Endothelial cell of umbilical vein (primary cell): ENCODE data around the gene OTUD7B. TPM values are rescaled to one million over a fixed set of nuclear protein-coding genes. Genes with fewer than 3 reads are reported as not detected.

Source experiments
- BruUV-seq: library from RNA; stranded (reverse); fragments of 400-500 nt; replicated peaks from 2 replicates; lab custom pipeline; 2021; lab: Mats Ljungman, UMichigan
- CTCF ChIA-PET: fragments of 300-600, 350-600 bp; sonication (Branson Sonifier 250); formaldehyde crosslinking; loops from one replicate; lab custom pipeline; 2021; ENCODE audit warnings: antibody characterized with exemption, inconsistent platforms; lab: Charles Lee
- POLR2A ChIA-PET: fragments of 300-600, 350-600 bp; sonication (Branson Sonifier 250); formaldehyde crosslinking; loops from one replicate; lab custom pipeline; 2021; ENCODE audit warnings: antibody characterized with exemption, inconsistent platforms; lab: Charles Lee
- DNase-seq: peaks from one replicate; pipeline ENCODE4 v3.0.0-alpha.2; 2011; ENCODE audit warnings: low read depth, low spot score
- FAIRE-seq: peaks from 2 replicates; lab custom pipeline; 2011; peaks lifted over from hg19 to GRCh38; lab: Jason Lieb, UNC
- H2AFZ ChIP-seq: 2 replicates; pipeline ENCODE4 v1.6.0; 2012; ENCODE audit warnings: low read depth, low read length, control low read depth, inconsistent platforms
- H3K27ac ChIP-seq: 2 replicates; pipeline ENCODE4 v1.5.1; 2011; ENCODE audit warnings: low read depth, mild to moderate bottlenecking, control low read depth, low read length, moderate library complexity; ENCODE audit not compliant: insufficient read depth
- H3K27me3 ChIP-seq, 2 experiments: 2 replicates each; pipeline versions ENCODE4 v1.6.0 to v1.6.1; 2011; ENCODE audit warnings: low read length in 2 of 2, mixed read lengths in 1 of 2; ENCODE audit not compliant: control insufficient read depth in 2 of 2, insufficient read depth in 2 of 2
- H3K36me3 ChIP-seq, 2 experiments: 2 replicates in 1 of 2; 3 replicates in 1 of 2; pipeline ENCODE4 v1.5.1; 2011; ENCODE audit warnings: low read length in 2 of 2, mild to moderate bottlenecking in 1 of 2, moderate library complexity in 1 of 2; ENCODE audit not compliant: control insufficient read depth in 2 of 2, insufficient read depth in 2 of 2; ENCODE audit errors: extremely low read depth in 1 of 2
- H3K4me1 ChIP-seq: 3 replicates; pipeline ENCODE4 v1.5.1; 2011; ENCODE audit warnings: mild to moderate bottlenecking, low read length; ENCODE audit not compliant: control insufficient read depth, insufficient read depth; ENCODE audit errors: extremely low read depth
- H3K4me2 ChIP-seq: 2 replicates; pipeline ENCODE4 v1.6.1; 2011; ENCODE audit warnings: low read length, control low read depth, mixed read lengths; ENCODE audit not compliant: insufficient read depth
- H3K4me3 ChIP-seq, 3 experiments: fragments of 200-600 bp in 1 of 3; sonication (generic), shearing (Covaris generic) in 1 of 3; replicated peaks in 1 of 3; 2 replicates each; pipeline ENCODE4 v1.5.1; 2011 to 2016; ENCODE audit warnings: control low read depth in 3 of 3, low read length in 3 of 3, mild to moderate bottlenecking in 2 of 3, inconsistent platforms in 1 of 3, low read depth in 1 of 3, moderate library complexity in 1 of 3; ENCODE audit not compliant: insufficient read depth in 1 of 3
- H3K79me2 ChIP-seq: 2 replicates; pipeline ENCODE4 v1.6.0; 2012; ENCODE audit warnings: low read length, inconsistent platforms; ENCODE audit not compliant: control insufficient read depth, insufficient read depth
- H3K9ac ChIP-seq: replicated peaks from 2 replicates; pipeline ENCODE3; 2011; ENCODE audit warnings: low read length, control low read depth; ENCODE audit not compliant: insufficient read depth; ENCODE audit errors: extremely low read depth
- H3K9me1 ChIP-seq: replicated peaks from 3 replicates; pipeline ENCODE4 v1.6.0; 2011; ENCODE audit warnings: mild to moderate bottlenecking, low read length; ENCODE audit not compliant: control insufficient read depth, insufficient read depth; ENCODE audit errors: extremely low read depth
- H3K9me3 ChIP-seq: replicated peaks from 2 replicates; pipeline ENCODE4 v1.5.1; 2012; ENCODE audit warnings: low read length, inconsistent platforms; ENCODE audit not compliant: control insufficient read depth, insufficient read depth
- H4K20me1 ChIP-seq: replicated peaks from 2 replicates; pipeline ENCODE3; 2011; ENCODE audit warnings: mild to moderate bottlenecking, low read length; ENCODE audit not compliant: control insufficient read depth, insufficient read depth; ENCODE audit errors: extremely low read depth
- EZH2 ChIP-seq: IDR thresholded peaks from 2 replicates; pipeline ENCODE4 v1.6.1; 2012; ENCODE audit warnings: borderline replicate concordance, low read depth, mild to moderate bottlenecking, moderate library complexity, low read length, inconsistent platforms; ENCODE audit not compliant: severe bottlenecking
- FOS ChIP-seq: IDR thresholded peaks from 2 replicates; pipeline ENCODE4 v1.6.1; 2011; ENCODE audit warnings: mild to moderate bottlenecking, low read length, moderate library complexity, borderline replicate concordance; ENCODE audit not compliant: insufficient read depth
- GATA2 ChIP-seq: IDR thresholded peaks from 2 replicates; pipeline ENCODE4 v1.7.0; 2011; ENCODE audit warnings: low read depth, mild to moderate bottlenecking, moderate library complexity, mixed read lengths, low read length; ENCODE audit not compliant: insufficient read length, insufficient read depth
- JUN ChIP-seq: IDR thresholded peaks from 2 replicates; pipeline ENCODE4 v1.6.1; 2011; ENCODE audit warnings: borderline replicate concordance, low read depth; ENCODE audit not compliant: insufficient read length, insufficient read depth
- MYC ChIP-seq: IDR thresholded peaks from one replicate; pipeline ENCODE4 v1.6.1; 2011; ENCODE audit warnings: mild to moderate bottlenecking, low read depth, low read length
- POLR2A ChIP-seq: IDR thresholded peaks from 2 replicates; pipeline ENCODE4 v1.6.1; 2012; ENCODE audit warnings: low read depth, mild to moderate bottlenecking, control low read depth, low read length
- POLR2AphosphoS5 ChIP-seq: IDR thresholded peaks from 2 replicates; pipeline ENCODE4 v1.6.1; 2012; ENCODE audit warnings: low read depth, mild to moderate bottlenecking, control low read depth, low read length, moderate library complexity; ENCODE audit not compliant: insufficient read depth
- dilution Hi-C: fragments of 300-500 bp; cut with MboI; formaldehyde crosslinking; loops from one replicate; pipeline ENCODE4 v1.15.0; 2019; ENCODE audit warnings: low sequenced_read_pairs; ENCODE audit not compliant: extremely low pct_ligation_motif_present
- intact Hi-C: fragments of 100-400 bp; cut with micrococcal nuclease; formaldehyde crosslinking; loops from one replicate; pipeline ENCODE4 v1.10.0; 2022
- polyA plus RNA-seq, 4 experiments: library from polyadenylated mRNA; depleted of rRNA in 3 of 4; stranded (reverse) in 3 of 4; unstranded in 1 of 4; fragments of >200 nt; gene quantifications; 2 replicates each; pipeline versions ENCODE4 v1.2.1 to v1.2.3, GENCODE V29; 2011 to 2012; ENCODE audit warnings: missing spikeins in 1 of 4
- total RNA-seq: library from RNA; stranded (reverse); gene quantifications from 2 replicates; pipeline ENCODE4 v1.2.3, GENCODE V29; 2021
- TF ChIP-seq, protein P1 (sequence below): IDR thresholded peaks from 2 replicates; pipeline ENCODE4 v1.6.1; 2011; ENCODE audit not compliant: insufficient read depth, insufficient read length
- TF ChIP-seq, protein P2 (sequence below), 2 donors: IDR thresholded peaks; 1 replicate in 1 of 2; 2 replicates in 1 of 2; pipeline ENCODE4 v1.5.1; 2011; ENCODE audit warnings: low read length in 2 of 2, mild to moderate bottlenecking in 2 of 2, moderate library complexity in 2 of 2, control low read depth in 1 of 2, inconsistent platforms in 1 of 2, low read depth in 1 of 2; ENCODE audit not compliant: insufficient read depth in 1 of 2; ENCODE audit errors: extremely low read depth in 1 of 2

Gene OTUD7B
- total and polyA plus RNA-seq, 2 donors (not counting 3 experiments of a cell fraction or from before 2014, with no cell fraction given) = 4.3 to 22.8 TPM

DNA sequence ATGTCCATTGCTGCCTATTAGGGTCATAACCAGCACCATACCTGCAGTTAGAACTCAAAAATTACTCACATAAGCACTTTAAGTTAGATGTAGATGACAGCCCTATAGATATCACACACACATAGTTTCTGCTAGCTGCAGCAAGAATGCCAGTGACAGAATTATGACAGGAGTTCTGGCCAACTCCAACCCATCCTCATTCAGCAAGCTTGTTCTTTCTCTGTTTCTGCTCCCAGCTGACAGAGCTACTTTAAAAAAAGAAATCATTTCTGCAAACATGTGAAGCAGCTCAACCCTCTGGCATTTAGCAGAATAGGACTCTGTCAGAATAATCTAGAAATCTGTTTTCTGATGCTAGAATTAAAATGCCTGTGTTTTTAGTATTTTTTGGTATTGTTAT is 23.8 kb upstream of the OTUD7B start:
- Histone ChIP-seq H3K27me3 (no peaks in the 10 kb centered on the region), H3K9ac (no peak overlapping the region), H3K9me1 (no peaks in the 10 kb centered on the region), H3K79me2 (no peaks in the 10 kb centered on the region), H4K20me1 (no peaks in the 10 kb centered on the region), H2AFZ (no peak overlapping the region), H3K36me3 (no peaks in the 10 kb centered on the region), H3K27ac (no peak overlapping the region), H3K4me1 (no peaks in the 10 kb centered on the region), H3K4me2 (no peak overlapping the region), H3K4me3 (no peak overlapping the region), H3K9me3 (no peaks in the 10 kb centered on the region)
- BruUV-seq = no TSS peak
- TF ChIP-seq MYC (no peak), FOS (no peak), JUN (no peak)
- dilution Hi-C loops (loop anchor here (25.0 kb wide), 1 partner anchor 147 kb away; the partner anchor contains the start of gene BOLA1), intact Hi-C loops (no loop called here)
- ChIA-PET POLR2A (no interaction called here), CTCF (no interaction called here)
- DNase-seq (no peak), FAIRE-seq (no peak)

DNA sequence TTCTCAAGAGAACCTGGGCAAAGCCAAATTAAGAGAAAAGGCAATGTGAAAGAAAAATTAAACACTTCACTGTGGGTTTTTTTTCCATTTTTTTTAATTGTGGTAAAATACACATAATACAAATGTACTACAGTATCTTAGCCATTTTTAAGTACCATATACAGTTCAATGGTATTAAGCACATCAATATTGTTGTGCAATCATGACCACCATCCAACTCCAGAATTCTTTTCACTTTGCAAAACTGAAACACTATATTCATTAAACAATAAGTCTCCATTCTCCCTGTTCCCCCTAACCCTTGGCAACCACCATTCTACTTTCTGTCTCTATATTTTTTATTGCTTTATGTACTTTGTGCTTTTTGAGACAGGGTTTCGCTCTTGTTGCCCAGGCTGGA is 17.8 kb upstream of the OTUD7B start:
- no peak overlapping the region for H3K27ac ChIP-seq
- CTCF ChIA-PET = no interaction called here
- no peaks in the 10 kb centered on the region for H3K4me1 ChIP-seq
- H3K27me3 ChIP-seq = no peaks in the 10 kb centered on the region
- H4K20me1 ChIP-seq = no peaks in the 10 kb centered on the region
- no peaks in the 10 kb centered on the region for H3K79me2 ChIP-seq
- H3K4me2 ChIP-seq = no peak overlapping the region
- intact Hi-C loops (no loop called here), dilution Hi-C loops (loop anchor here (25.0 kb wide), 1 partner anchor 141 kb away; the partner anchor contains the start of gene BOLA1)
- DNase-seq (no peak), FAIRE-seq (no peak)
- no TSS peak for BruUV-seq
- no peaks in the 10 kb centered on the region for H3K9me3 ChIP-seq
- H3K9ac ChIP-seq = no peak overlapping the region
- H3K4me3 ChIP-seq = no peak overlapping the region
- POLR2A ChIA-PET = no interaction called here
- no peaks in the 10 kb centered on the region for H3K9me1 ChIP-seq
- no peaks in the 10 kb centered on the region for H3K36me3 ChIP-seq
- H2AFZ ChIP-seq = no peak overlapping the region
- TF ChIP-seq POLR2A = no peak
- no peak for TF ChIP-seq GATA2
- no peak for TF ChIP-seq FOS
- TF ChIP-seq, protein P1, sequence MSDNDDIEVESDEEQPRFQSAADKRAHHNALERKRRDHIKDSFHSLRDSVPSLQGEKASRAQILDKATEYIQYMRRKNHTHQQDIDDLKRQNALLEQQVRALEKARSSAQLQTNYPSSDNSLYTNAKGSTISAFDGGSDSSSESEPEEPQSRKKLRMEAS = no peak
- no peak for TF ChIP-seq POLR2AphosphoS5
- no peak for TF ChIP-seq JUN
- TF ChIP-seq MYC = no peak
- TF ChIP-seq, protein P2, sequence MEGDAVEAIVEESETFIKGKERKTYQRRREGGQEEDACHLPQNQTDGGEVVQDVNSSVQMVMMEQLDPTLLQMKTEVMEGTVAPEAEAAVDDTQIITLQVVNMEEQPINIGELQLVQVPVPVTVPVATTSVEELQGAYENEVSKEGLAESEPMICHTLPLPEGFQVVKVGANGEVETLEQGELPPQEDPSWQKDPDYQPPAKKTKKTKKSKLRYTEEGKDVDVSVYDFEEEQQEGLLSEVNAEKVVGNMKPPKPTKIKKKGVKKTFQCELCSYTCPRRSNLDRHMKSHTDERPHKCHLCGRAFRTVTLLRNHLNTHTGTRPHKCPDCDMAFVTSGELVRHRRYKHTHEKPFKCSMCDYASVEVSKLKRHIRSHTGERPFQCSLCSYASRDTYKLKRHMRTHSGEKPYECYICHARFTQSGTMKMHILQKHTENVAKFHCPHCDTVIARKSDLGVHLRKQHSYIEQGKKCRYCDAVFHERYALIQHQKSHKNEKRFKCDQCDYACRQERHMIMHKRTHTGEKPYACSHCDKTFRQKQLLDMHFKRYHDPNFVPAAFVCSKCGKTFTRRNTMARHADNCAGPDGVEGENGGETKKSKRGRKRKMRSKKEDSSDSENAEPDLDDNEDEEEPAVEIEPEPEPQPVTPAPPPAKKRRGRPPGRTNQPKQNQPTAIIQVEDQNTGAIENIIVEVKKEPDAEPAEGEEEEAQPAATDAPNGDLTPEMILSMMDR (IDR thresholded peaks at IDR 0.05; ENCODE audit: extremely low read depth in 1 of 2, insufficient read depth in 1 of 2, low read depth in 1 of 2, low read length in 2 of 2) = no peak
- no peak for TF ChIP-seq EZH2
